T-cell (primary cell): ENCODE measurements around the gene BTBD6. TPM values are rescaled to one million over a fixed set of nuclear protein-coding genes. Genes with fewer than 3 reads are reported as not detected.
"Not testable (repeated sequence)": the region's sequence is repeated elsewhere in the genome, so short reads cannot be mapped to it uniquely, and the experiment has no call there.

Experiments
- ATAC-seq, 4 experiments: fragments of 200-7000 bp in 3 of 4; fragments of 150-1000 bp in 1 of 4; cut with Tn5 transposase; replicated peaks in 1 of 4; 1 replicate in 3 of 4; 2 replicates in 1 of 4; pipeline ENCODE4 v1.10.0; 2021; ENCODE audit warnings: moderate library complexity in 3 of 4, mild to moderate bottlenecking in 2 of 4, moderate number of reproducible peaks in 1 of 4
- CTCF ChIA-PET, 2 donors: fragments of 300-600 bp; sonication (Branson Sonifier 250); formaldehyde crosslinking; loops; one replicate each; lab custom pipeline; 2022; ENCODE audit warnings: antibody characterized with exemption in 2 of 2; lab: Charles Lee
- POLR2A ChIA-PET, 2 donors: fragments of 300-600 bp; sonication (Branson Sonifier 250); formaldehyde crosslinking; loops; one replicate each; lab custom pipeline; 2022; ENCODE audit warnings: antibody characterized with exemption in 2 of 2; lab: Charles Lee
- DNase-seq, 35 experiments: peaks; one replicate each; pipeline versions ENCODE4 v3.0.0 to v3.0.0-alpha.2; 2013 to 2023
- H3K27ac ChIP-seq: one replicate; pipeline ENCODE4 v1.5.1; 2013; ENCODE audit warnings: low read length
- H3K27me3 ChIP-seq, 2 experiments: replicated peaks in 1 of 2; 1 replicate in 1 of 2; 2 replicates in 1 of 2; pipeline versions ENCODE4 v1.6.1 to v1.7.0; 2013; ENCODE audit warnings: low read length in 1 of 2, mixed read lengths in 1 of 2; ENCODE audit not compliant: control insufficient read depth in 2 of 2, insufficient read depth in 2 of 2; ENCODE audit errors: extremely low read depth in 1 of 2
- H3K36me3 ChIP-seq, 2 donors: 1 replicate in 1 of 2; 2 replicates in 1 of 2; pipeline versions ENCODE4 v1.6.1 to v1.7.0; 2013; ENCODE audit warnings: low read length in 1 of 2; ENCODE audit not compliant: control insufficient read depth in 2 of 2, insufficient read depth in 1 of 2; ENCODE audit errors: extremely low read depth in 1 of 2
- H3K4me1 ChIP-seq, 2 experiments: 1 replicate in 1 of 2; 2 replicates in 1 of 2; pipeline versions ENCODE4 v1.6.1 to v1.7.0; 2013; ENCODE audit warnings: low read length in 2 of 2, mixed read lengths in 1 of 2; ENCODE audit not compliant: insufficient read depth in 2 of 2, control insufficient read depth in 1 of 2; ENCODE audit errors: extremely low read depth in 1 of 2
- H3K4me3 ChIP-seq, 2 donors: 1 replicate in 1 of 2; 2 replicates in 1 of 2; pipeline versions ENCODE4 v1.5.1 to v1.7.0; 2013; ENCODE audit warnings: mild to moderate bottlenecking in 2 of 2, low read length in 1 of 2, moderate library complexity in 1 of 2; ENCODE audit not compliant: control insufficient read depth in 1 of 2; ENCODE audit errors: extremely low read depth in 1 of 2
- H3K9me3 ChIP-seq: 2 replicates; pipeline ENCODE4 v1.7.0; 2013
- H3K27ac Mint-ChIP-seq, 2 donors: one replicate each; pipeline ENCODE4 v1.8.0; 2020 to 2021; ENCODE audit warnings: mild to moderate bottlenecking in 2 of 2, mixed read lengths in 2 of 2
- H3K27me3 Mint-ChIP-seq, 2 donors: one replicate each; pipeline ENCODE4 v1.8.0; 2021 to 2022; ENCODE audit warnings: mixed read lengths in 2 of 2
- H3K36me3 Mint-ChIP-seq: one replicate; pipeline ENCODE4 v1.8.0; 2021; ENCODE audit warnings: mixed read lengths
- H3K4me1 Mint-ChIP-seq, 3 donors: one replicate each; pipeline ENCODE4 v1.8.0; 2020 to 2022; ENCODE audit warnings: mixed read lengths in 3 of 3, mild to moderate bottlenecking in 1 of 3
- H3K4me3 Mint-ChIP-seq, 3 donors: one replicate each; pipeline ENCODE4 v1.8.0; 2020 to 2022; ENCODE audit warnings: mild to moderate bottlenecking in 3 of 3, mixed read lengths in 3 of 3, moderate library complexity in 3 of 3
- H3K9me3 Mint-ChIP-seq, 3 donors: one replicate each; pipeline ENCODE4 v1.8.0; 2020 to 2022; ENCODE audit warnings: mixed read lengths in 3 of 3
- WGBS: methylation state at CpG from one replicate; pipeline ENCODE4 v1.1.5; 2013; ENCODE audit warnings: missing lambda C conversion rate; ENCODE audit not compliant: insufficient coverage; 5-methylcytosine and 5-hydroxymethylcytosine counted together
- total RNA-seq, 35 experiments: library from RNA in 6 of 35; stranded (reverse) in 6 of 35; fragments of 120-200 nt in 1 of 35; gene quantifications; one replicate each; pipeline versions ENCODE4 v1.2.1 to v1.2.4 and lab custom pipeline; 2013 to 2026

Gene BTBD6
- total RNA-seq, 5 donors from 2014 or later (not counting 1 experiment from before 2014, with no cell fraction given): 36.0 to 55.1 (median 43.3) TPM

GRCh38 chr14:105277448-105277847, 29.1 kb downstream of the BTBD6 start:
- POLR2A ChIA-PET, ATAC-seq, DNase-seq, H3K4me3 ChIP-seq, H3K27ac ChIP-seq, H3K9me3 ChIP-seq, H3K27me3 ChIP-seq, H3K27ac Mint-ChIP-seq, H3K36me3 Mint-ChIP-seq, H3K36me3 ChIP-seq, CTCF ChIA-PET, H3K9me3 Mint-ChIP-seq, H3K4me3 Mint-ChIP-seq, H3K27me3 Mint-ChIP-seq: not testable (repeated sequence)
- no CpG with 5 or more reads among the region's 4 CpGs for WGBS
- peaks cover 11 to 21% (median 14%) of the 10 kb centered on the region in 3 donors for H3K4me1 Mint-ChIP-seq
- H3K4me1 ChIP-seq: peaks cover 0 to 18% of the 10 kb centered on the region in 2 experiments

GRCh38 chr14:105279642-105280361, 31.5 kb downstream of the BTBD6 start:
- peaks cover 5% of the 10 kb centered on the region for H3K36me3 Mint-ChIP-seq
- H3K27me3 ChIP-seq: no peaks in the 10 kb centered on the region
- no peak overlapping the region for H3K4me3 Mint-ChIP-seq
- ChIA-PET POLR2A (no interaction called here), CTCF (no interaction called here)
- no peak for DNase-seq
- H3K36me3 ChIP-seq: peaks cover 7 to 8% of the 10 kb centered on the region in 2 donors
- no peak overlapping the region for H3K27ac Mint-ChIP-seq
- H3K9me3 ChIP-seq: no peaks in the 10 kb centered on the region
- no peaks in the 10 kb centered on the region for H3K9me3 Mint-ChIP-seq
- no peaks in the 10 kb centered on the region for H3K27me3 Mint-ChIP-seq
- H3K4me3 ChIP-seq: no peak overlapping the region
- ATAC-seq: no peak
- H3K27ac ChIP-seq: no peak overlapping the region
- H3K4me1 Mint-ChIP-seq: peaks cover 26 to 34% (median 32%) of the 10 kb centered on the region in 3 donors
- 91% methylated on average over 7 of the region's 18 CpGs for WGBS
- H3K4me1 ChIP-seq: peaks cover 0 to 32% of the 10 kb centered on the region in 2 experiments

DNA sequence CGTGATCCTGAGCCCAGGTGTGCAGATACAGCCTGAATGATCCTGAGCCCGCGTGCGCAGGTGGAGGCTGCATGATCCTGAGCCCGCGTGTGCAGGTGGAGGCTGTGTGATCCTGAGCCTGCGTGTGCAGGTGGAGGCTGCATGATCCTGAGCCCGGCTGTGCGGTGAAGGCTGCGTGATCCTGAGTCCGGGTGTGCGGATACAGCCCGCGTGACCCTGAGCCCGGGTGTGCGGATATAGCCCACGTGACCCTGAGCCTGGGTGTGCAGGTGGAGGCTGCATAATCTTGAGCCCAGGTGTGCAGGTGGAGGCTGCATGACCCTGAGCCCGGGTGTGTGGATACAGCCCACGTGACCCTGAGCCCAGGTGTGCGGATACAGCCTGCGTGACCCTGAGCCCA, 32.2 kb downstream of the BTBD6 start:
- ATAC-seq (no peak), DNase-seq (no peak)
- 94% methylated on average over 21 of the region's 21 CpGs for WGBS
- no peaks in the 10 kb centered on the region for H3K27me3 Mint-ChIP-seq
- H3K4me1 ChIP-seq: peaks cover 0 to 29% of the 10 kb centered on the region in 2 experiments
- H3K9me3 ChIP-seq: no peaks in the 10 kb centered on the region
- peaks cover 7 to 8% of the 10 kb centered on the region in 2 donors for H3K36me3 ChIP-seq
- CTCF ChIA-PET: no interaction called here
- no peak overlapping the region for H3K4me3 ChIP-seq
- POLR2A ChIA-PET: no interaction called here
- H3K27me3 ChIP-seq: no peaks in the 10 kb centered on the region
- no peaks in the 10 kb centered on the region for H3K9me3 Mint-ChIP-seq
- no peak overlapping the region for H3K27ac Mint-ChIP-seq
- H3K36me3 Mint-ChIP-seq: peaks cover 10% of the 10 kb centered on the region
- H3K27ac ChIP-seq: no peak overlapping the region
- H3K4me3 Mint-ChIP-seq: no peak overlapping the region
- H3K4me1 Mint-ChIP-seq: peaks cover 33 to 39% (median 37%) of the 10 kb centered on the region in 3 donors

- H3K27me3 ChIP-seq: no peaks in the 10 kb centered on the region
- 73% methylated on average over 21 of the region's 23 CpGs for whole genome bisulfite sequencing
- peaks cover 13% of the 10 kb centered on the region for H3K36me3 Mint-ChIP-seq
Measured at GRCh38 chr14:105281371-105282097, 33.2 kb downstream of the BTBD6 start.

DNA sequence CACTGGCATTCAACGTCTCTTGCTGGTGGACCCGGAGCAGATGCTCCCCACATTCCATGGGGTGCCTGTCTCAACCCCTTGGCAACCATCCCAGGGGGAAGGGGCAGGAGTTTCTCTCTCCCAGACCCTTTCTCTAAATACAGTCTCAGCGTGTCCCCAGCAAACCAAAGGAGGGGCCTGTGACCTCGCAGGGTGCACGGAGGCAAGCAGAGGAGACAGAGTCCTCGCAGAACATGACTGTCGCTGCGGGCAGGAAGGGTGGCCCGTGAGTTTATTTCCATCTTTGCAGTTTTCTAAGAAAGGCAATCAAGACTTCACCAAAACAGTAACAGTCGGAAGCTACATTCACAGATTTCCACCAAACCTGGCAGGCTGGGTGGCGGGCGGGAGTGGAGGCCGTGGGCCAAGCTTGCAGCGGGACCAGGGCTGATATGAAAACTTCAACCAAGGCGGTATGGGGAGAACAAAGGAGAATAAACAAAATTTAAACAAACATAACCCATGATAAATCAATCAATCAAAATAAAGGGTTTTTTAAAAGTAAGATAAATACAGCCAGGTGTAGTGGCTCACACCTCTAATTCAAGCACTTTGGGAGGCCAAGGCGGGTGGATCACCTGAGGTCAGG, 33.9 kb downstream of the BTBD6 start:
- H3K4me1 ChIP-seq: peaks cover 0 to 27% of the 10 kb centered on the region in 2 experiments
- no peak overlapping the region for H3K27ac ChIP-seq
- ChIA-PET POLR2A (interaction anchor here in 1 of 2 donors (0.8 kb wide), 1 partner anchor 26 kb away, joined by 5 read pairs; no protein-coding TSS in a partner anchor), CTCF (interaction anchor here in 1 of 2 donors (0.7 kb wide), 1 partner anchor 12 kb away, joined by 4 read pairs; no protein-coding TSS in a partner anchor)
- H3K27me3 ChIP-seq: no peaks in the 10 kb centered on the region
- H3K9me3 ChIP-seq: no peaks in the 10 kb centered on the region
- Mint-ChIP-seq H3K4me1 (peaks cover 39 to 46% (median 42%) of the 10 kb centered on the region in 3 donors), H3K27me3 (no peaks in the 10 kb centered on the region), H3K4me3 (no peak overlapping the region), H3K36me3 (peaks cover 13% of the 10 kb centered on the region), H3K9me3 (no peaks in the 10 kb centered on the region), H3K27ac (no peak overlapping the region)
- ATAC-seq (no peak), DNase-seq (no peak)
- no peak overlapping the region for H3K4me3 ChIP-seq
- H3K36me3 ChIP-seq: peaks cover 7 to 8% of the 10 kb centered on the region in 2 donors
- WGBS: 80% methylated on average over 10 of the region's 16 CpGs

More at GRCh38 chr14:105281371-105282097, 33.2 kb downstream of the BTBD6 start:
- Mint-ChIP-seq H3K9me3 (no peaks in the 10 kb centered on the region), H3K4me3 (no peak overlapping the region), H3K4me1 (peaks cover 36 to 43% (median 40%) of the 10 kb centered on the region in 3 donors), H3K27ac (no peak overlapping the region), H3K27me3 (no peaks in the 10 kb centered on the region)
- Histone ChIP-seq H3K4me3 (no peak overlapping the region), H3K36me3 (peaks cover 7 to 8% of the 10 kb centered on the region in 2 donors), H3K4me1 (peaks cover 0 to 27% of the 10 kb centered on the region in 2 experiments), H3K27ac (no peak overlapping the region), H3K9me3 (no peaks in the 10 kb centered on the region)
- ChIA-PET CTCF (interaction anchor here in 1 of 2 donors (0.7 kb wide), 1 partner anchor 11 kb away, joined by 4 read pairs; no protein-coding TSS in a partner anchor), POLR2A (interaction anchor here in 1 of 2 donors (0.8 kb wide), 1 partner anchor 27 kb away, joined by 5 read pairs; no protein-coding TSS in a partner anchor)
- DNase-seq (peak in 3 of 35 experiments; percentile 15 to 63 (median 20)), ATAC-seq (no peak)

DNA sequence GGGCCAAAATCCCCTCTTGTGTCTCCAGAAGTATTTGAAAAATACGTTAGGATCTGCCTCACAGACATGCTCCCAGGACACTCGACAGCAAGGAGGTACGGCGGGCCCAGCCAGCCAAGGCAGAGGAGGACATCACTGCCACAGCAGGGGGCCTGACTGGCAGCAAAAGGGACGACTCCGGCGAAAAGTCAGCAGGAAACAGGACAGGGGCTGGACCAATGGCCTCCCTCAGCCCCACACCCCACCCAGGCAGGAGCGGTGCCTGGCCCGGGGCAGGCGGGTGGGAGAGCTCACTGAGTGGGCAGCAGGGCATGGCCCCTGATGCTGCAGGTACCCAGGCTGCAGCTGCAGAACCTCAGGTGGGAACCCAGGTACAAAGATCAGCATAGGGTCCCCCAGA, 34.7 kb downstream of the BTBD6 start:
- H3K27ac ChIP-seq: no peak overlapping the region
- no peak for DNase-seq
- no peaks in the 10 kb centered on the region for H3K27me3 ChIP-seq
- H3K36me3 ChIP-seq: peaks cover 7 to 8% of the 10 kb centered on the region in 2 donors
- Mint-ChIP-seq H3K36me3 (peaks cover 13% of the 10 kb centered on the region), H3K4me3 (no peak overlapping the region), H3K4me1 (peaks cover 44 to 47% (median 44%) of the 10 kb centered on the region in 3 donors), H3K27ac (no peak overlapping the region), H3K9me3 (no peaks in the 10 kb centered on the region), H3K27me3 (no peaks in the 10 kb centered on the region)
- ATAC-seq: no peak
- H3K9me3 ChIP-seq: no peaks in the 10 kb centered on the region
- peaks cover 0 to 27% of the 10 kb centered on the region in 2 experiments for H3K4me1 ChIP-seq
- over 99% methylated on average over 10 of the region's 10 CpGs for WGBS
- H3K4me3 ChIP-seq: no peak overlapping the region
- ChIA-PET POLR2A (no interaction called here), CTCF (no interaction called here)
